Central memory CD4-positive, alpha-beta T cell (primary cell): ENCODE results near the gene MRGPRE.
"Not testable (repeated sequence)": the region's sequence is repeated elsewhere in the genome, so short reads cannot be mapped to it uniquely, and the experiment has no call there.

Experiments
- DNase-seq: peaks from one replicate; pipeline ENCODE4 v3.0.0; 2022
- total RNA-seq, 3 experiments: gene quantifications; one replicate each; lab custom pipeline; 2026; lab: John Stamatoyannopoulos, UW

Gene MRGPRE
- total RNA-seq = 0 to 0.04 (median 0) reads per million in 3 experiments

DNA sequence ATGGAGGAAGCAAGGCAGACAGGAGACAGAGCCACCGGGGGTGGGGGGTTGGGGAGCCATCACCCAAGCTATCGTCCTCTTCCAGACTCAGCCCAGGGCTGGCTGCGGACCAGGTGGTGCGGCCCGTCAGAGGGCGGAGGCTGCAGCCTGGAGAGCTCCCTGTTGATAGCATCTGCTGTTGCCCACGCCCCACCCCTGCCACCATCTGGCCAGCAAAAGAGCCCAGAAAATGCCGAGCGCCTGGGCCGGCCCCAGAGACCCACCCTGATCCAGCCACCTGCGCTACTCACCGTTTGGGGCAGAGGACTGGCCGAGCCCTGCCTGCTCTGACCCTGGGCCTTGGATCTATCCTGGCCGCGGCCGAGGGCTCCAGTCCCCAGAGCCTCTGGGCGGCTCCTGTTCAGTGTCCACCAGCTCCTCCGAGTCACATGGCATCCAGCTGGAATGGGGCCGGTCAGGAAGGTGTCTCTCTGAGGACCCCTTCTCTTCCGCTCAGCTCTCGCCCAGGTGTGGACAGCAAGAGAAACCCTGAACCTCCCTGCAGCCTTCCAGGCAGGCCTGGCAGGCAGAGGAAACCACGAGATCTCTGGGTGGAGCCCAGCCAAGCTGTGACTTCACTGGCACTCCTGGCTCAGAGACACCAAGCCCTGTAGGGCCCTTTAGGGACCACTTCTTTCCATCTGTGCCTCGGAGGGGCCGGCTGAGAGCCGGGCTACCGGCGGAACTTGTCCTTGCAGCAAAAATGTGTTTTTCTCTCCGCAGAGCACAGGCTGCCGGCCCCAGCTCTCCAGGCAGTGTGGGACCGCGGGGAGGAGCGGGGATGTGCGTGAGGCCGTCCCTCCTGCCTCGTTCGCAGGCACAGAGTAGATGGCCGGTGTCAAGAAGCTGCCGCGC, at the start of gene MRGPRE:
Gene MRGPRE (minus strand): TSS at position 567 of the 894 bp plus-strand sequence. CDS start 3,618 bp downstream, outside the sequence.
- DNase-seq = no peak

GRCh38 chr11:3281146-3281545, 48.9 kb upstream of the MRGPRE start:
- DNase-seq = not testable (repeated sequence)

- not testable (repeated sequence) for DNase-seq
Measured at GRCh38 chr11:3280662-3281061, 48.4 kb upstream of the MRGPRE start.

DNA sequence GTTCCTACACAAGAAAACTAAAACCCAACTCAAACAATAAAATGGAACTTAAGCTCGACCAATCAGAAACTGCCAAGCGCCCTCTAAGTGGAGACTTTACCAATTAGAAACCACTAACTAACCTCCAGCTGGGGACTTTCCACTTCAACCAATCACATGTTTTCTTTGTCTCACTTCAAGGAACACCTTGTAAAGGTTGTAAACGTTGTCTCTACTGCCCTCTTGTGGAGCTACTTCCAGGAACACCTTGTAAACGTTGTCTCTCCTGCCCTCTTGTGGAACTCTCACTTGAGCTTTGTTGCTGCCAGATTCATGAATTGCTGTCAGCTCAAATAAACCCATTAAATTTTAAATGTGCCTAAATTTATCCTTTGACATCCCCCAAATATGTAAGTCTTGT, 46.7 kb upstream of the MRGPRE start:
- not testable (repeated sequence) for DNase-seq

GRCh38 chr11:3273629-3274028, 41.4 kb upstream of the MRGPRE start:
- DNase-seq = not testable (repeated sequence)

- DNase-seq = not testable (repeated sequence)
Measured at GRCh38 chr11:3262548-3262947, 30.3 kb upstream of the MRGPRE start.

GRCh38 chr11:3261831-3262230, 29.6 kb upstream of the MRGPRE start:
- not testable (repeated sequence) for DNase-seq

- not testable (repeated sequence) for DNase-seq
Measured at GRCh38 chr11:3257509-3257908, 25.3 kb upstream of the MRGPRE start.

DNA sequence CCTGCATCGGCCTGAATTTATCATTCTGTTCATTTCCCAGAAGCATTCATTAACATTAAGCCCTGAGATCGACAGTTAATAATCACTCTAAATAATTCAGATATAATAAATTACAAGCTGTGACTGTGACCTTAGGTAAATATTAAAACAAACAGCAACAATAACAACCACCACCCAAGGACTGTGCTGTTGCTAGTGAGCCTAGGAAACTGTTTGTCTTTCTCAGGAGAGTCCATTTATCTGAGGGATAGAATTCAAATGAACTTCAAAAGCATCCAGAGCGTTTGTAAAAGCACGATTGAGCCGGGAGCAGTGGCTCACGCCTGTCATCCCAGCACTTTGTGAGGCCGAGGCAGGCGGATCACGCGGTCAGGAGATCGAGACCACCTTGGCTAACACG, 23.0 kb upstream of the MRGPRE start:
- not testable (repeated sequence) for DNase-seq

DNA sequence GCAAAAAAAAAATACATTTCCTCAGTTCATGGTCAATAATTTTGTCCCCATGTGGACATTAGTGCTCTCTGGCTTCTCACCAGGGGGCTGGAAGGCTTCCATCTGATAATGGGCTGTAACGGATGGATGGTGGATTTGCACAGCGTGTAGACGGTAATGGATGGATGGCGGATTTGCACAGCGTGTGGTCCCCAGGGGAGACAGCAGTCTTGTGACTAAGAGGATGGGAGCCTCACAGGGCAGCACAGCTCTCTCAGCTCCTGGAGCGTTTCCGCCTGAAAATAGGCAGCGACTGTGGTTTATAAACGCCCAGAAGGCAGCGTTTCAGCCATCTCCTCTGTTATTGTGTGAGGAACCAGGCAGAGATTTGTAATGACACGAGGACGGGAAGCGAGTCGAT, 22.6 kb upstream of the MRGPRE start:
- not testable (repeated sequence) for DNase-seq

GRCh38 chr11:3245071-3245470, 12.9 kb upstream of the MRGPRE start:
- no peak for DNase-seq

DNA sequence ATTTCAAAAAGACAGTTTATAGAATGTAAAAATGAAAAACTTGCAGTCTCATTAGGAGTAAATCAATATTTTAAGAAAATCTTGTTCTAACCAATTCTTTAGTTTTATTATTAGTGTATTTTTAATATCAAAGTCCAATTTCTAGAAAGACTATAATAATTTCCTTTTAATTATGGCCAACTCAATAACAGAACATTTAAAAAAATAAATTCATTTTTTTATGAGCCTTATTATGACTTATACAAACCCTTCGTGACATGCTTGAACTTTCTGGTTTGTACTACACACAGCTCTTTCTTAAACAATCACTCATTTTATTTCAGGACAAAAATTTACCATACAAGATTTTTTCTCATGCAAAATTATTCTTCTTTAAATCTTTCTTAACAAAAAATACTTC, 11.7 kb upstream of the MRGPRE start:
- DNase-seq = no peak

- DNase-seq = no peak
Measured at GRCh38 chr11:3237119-3237518, 4.9 kb upstream of the MRGPRE start.

- no peak for DNase-seq
Measured at GRCh38 chr11:3234846-3235245, 2.6 kb upstream of the MRGPRE start.

DNA sequence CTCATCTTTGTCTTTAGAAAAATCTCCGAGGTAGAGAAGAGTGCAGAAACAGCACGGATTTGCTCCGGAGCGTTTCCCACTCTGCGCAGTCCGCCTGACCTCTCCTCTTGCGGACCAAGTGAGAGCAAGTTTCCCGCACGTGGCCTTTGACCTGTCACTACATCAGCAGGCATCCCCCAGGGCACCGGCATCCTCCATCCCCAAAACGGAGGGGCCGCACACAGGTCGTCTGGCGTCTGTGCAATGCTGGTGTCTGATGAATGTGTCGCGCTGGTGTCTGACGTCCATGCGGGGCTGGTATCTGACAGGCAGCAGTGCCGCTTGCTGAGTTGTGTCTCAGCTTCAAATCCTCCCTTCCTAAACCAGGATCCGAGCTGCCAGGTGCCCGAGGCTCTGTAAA, 739 bp upstream of the MRGPRE start:
- DNase-seq = no peak

DNA sequence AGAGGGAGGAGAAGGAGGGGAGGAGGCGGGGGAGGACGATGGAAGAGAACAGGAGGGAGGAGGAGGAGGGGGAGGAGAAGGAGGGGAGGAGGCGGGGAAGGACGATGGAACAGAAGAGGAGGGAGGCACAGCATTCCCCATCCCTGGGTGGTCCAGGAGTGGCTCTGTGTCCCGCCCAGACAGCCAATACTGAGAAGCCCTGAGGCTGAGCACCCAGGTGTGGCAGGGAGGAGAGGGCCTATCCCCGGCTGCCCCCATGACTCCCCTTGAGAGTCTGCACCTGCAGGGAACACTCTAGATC, 717 bp downstream of the MRGPRE start:
- DNase-seq = no peak

DNA sequence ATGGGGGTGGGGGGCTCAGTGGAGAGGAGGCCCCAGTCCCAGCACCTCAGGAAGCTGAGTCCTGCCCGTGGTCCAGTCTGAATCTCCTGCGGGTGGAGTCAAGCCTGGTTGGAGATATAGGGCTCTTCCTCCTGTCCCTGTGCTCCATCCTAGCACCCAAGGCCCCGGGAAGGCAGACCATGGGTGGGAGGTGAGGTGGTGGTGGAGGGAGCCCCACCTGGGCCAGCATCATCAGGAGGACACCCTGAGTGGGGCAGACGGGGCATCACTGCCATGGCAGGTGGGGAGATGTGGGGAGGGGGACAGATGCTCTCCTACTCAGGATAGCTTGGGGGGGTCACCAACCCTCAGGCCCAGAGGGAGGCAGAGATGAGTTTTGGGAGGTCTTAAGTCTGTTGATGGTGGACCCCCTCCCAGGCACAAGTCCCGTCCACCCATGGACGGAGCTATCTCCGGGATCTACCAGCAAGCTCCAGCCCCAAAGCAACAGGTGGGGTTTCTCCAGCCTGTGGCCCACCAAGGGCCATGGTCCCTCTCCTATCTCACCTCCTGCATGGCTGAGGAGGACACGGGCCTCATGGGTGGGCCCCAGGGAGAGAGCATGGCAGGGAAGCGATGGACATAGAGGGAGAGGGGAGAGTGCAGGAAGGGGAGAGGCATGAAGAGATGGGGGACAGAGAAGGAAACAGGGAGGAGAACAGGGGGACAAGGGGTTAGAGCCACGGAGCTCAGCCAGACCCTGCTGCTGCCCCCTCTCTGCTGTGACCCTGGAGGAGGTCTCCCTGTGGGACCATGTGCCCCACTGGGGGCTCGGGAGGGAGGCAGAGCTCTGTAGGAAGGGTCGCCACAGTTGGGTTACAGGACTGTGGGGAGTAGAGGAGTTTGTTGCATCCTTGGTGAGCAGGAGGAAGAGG, 1.3 kb downstream of the MRGPRE start:
- no peak for DNase-seq

GRCh38 chr11:3229673-3230630, 2.3 kb downstream of the MRGPRE start:
- no peak for DNase-seq

- no peak for DNase-seq
Measured at GRCh38 chr11:3228445-3228829, 3.8 kb downstream of the MRGPRE start.

DNA sequence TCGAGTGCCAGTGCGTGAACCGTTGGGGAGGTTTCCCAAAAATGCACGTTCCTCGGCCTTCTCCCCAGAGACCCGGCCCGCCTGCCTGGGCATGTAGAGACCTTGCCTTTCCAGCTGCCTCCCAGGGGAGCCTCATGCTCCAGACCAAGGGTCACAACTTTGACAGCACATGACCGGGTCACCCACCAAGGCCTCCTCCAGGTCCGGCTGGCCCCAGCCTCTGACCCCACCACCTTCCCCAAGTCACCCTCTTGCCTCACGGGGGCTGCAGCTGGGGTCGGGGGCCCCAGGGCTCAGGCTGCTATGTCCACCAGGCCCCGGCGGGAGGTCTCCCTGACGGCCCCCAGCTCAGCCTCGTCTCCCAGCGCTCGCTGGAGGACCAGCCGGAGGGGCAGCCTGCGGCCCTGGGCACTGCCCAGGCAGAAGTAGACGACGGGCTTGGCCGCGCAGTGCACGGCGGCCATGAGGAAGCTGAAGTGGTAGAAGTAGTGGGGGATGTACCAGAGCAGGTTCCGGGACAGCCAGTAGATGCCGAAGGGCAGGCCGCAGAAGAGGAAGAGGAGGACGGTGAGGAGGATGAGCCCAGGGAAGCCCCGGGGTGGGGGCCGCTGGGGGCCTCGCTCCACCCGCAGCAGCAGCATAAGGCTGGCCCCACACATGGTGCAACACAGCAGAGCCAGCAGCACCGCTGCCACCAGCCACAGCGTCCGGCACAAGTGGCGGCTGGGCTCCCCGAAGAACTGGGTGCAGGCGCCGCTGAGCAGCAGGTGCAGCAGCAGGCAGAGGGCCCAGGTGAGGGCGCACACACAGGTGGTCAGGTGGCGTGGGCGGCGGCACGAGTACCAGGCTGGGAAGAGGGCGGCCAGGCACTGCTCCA, 4.4 kb downstream of the MRGPRE start:
- DNase-seq = no peak

GRCh38 chr11:3226846-3227567, 5.2 kb downstream of the MRGPRE start:
- DNase-seq = no peak
